NCI-H1048 (cell line): ENCODE results near the gene ITGB4.

Experiments used
- DNase-seq: peaks from one replicate; lab custom pipeline; 2025; lab: John Stamatoyannopoulos, UW

ITGB4 gene

GRCh38 chr17:75791254-75791653 is 70.0 kb downstream of the ITGB4 start:
- no peak for DNase-seq

GRCh38 chr17:75793460-75793859 is 72.2 kb downstream of the ITGB4 start:
- DNase-seq: no peak

- DNase-seq: no peak
Observed at GRCh38 chr17:75795820-75796607, 74.8 kb downstream of the ITGB4 start.

GRCh38 chr17:75799402-75799801 is 78.1 kb downstream of the ITGB4 start:
- no peak for DNase-seq

- DNase-seq: no peak
Observed at GRCh38 chr17:75803883-75804282, 82.6 kb downstream of the ITGB4 start.

GRCh38 chr17:75806822-75807500 is 85.7 kb downstream of the ITGB4 start:
- DNase-seq: no peak
